Measurements from ENCODE around the gene IKZF3.

DNA sequence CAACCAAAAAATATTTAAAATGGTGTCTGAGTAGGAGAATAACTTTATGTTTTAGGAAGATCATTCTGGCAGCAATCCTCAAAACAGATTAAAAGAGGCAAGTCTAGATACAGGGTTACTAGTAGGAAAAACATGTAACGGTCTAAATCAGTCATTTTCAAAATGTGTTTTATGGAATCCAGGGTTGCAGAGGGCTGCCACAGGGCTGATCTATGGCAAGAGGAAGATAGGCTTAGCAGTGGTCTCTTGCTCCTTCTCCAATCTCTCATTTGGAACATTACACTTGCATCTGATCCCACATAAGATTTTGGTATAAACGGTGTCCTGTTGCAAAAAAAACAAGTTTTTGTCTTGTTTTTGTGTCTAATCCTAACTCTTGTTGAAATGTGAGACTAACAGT is 9.2 kb downstream of the IKZF3 start:
- TF ChIP-seq, protein P1, sequence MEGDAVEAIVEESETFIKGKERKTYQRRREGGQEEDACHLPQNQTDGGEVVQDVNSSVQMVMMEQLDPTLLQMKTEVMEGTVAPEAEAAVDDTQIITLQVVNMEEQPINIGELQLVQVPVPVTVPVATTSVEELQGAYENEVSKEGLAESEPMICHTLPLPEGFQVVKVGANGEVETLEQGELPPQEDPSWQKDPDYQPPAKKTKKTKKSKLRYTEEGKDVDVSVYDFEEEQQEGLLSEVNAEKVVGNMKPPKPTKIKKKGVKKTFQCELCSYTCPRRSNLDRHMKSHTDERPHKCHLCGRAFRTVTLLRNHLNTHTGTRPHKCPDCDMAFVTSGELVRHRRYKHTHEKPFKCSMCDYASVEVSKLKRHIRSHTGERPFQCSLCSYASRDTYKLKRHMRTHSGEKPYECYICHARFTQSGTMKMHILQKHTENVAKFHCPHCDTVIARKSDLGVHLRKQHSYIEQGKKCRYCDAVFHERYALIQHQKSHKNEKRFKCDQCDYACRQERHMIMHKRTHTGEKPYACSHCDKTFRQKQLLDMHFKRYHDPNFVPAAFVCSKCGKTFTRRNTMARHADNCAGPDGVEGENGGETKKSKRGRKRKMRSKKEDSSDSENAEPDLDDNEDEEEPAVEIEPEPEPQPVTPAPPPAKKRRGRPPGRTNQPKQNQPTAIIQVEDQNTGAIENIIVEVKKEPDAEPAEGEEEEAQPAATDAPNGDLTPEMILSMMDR (IDR thresholded peaks at IDR 0.05), result no peak
- no peak for TF ChIP-seq EP300 (IDR thresholded peaks at IDR 0.05)
